IgD-negative memory B cell (primary cell): ENCODE data around the gene SPDYE4. TPM values are rescaled to one million over a fixed set of nuclear protein-coding genes. Genes with fewer than 3 reads are reported as not detected.

Source experiments
- H3K27ac Mint-ChIP-seq, 3 donors: one replicate each; pipeline ENCODE4 v1.8.0; 2020 to 2022; ENCODE audit warnings: mild to moderate bottlenecking in 3 of 3, mixed read lengths in 3 of 3, moderate library complexity in 1 of 3
- H3K27me3 Mint-ChIP-seq: one replicate; pipeline ENCODE4 v1.8.0; 2021; ENCODE audit warnings: mixed read lengths
- H3K36me3 Mint-ChIP-seq: one replicate; pipeline ENCODE4 v1.8.0; 2020; ENCODE audit warnings: mild to moderate bottlenecking, mixed read lengths
- H3K4me1 Mint-ChIP-seq, 3 donors: one replicate each; pipeline ENCODE4 v1.8.0; 2020 to 2022; ENCODE audit warnings: mixed read lengths in 3 of 3, mild to moderate bottlenecking in 1 of 3
- H3K4me3 Mint-ChIP-seq, 4 donors: one replicate each; pipeline ENCODE4 v1.8.0; 2020 to 2022; ENCODE audit warnings: mild to moderate bottlenecking in 4 of 4, mixed read lengths in 4 of 4, moderate library complexity in 3 of 4
- H3K9me3 Mint-ChIP-seq, 3 donors: one replicate each; pipeline ENCODE4 v1.8.0; 2020 to 2021; ENCODE audit warnings: mixed read lengths in 3 of 3, mild to moderate bottlenecking in 1 of 3
- polyA plus RNA-seq: library from polyadenylated mRNA; unstranded; fragments of 300-500 nt; fragmentation: Illumina TruSeq; gene quantifications from one replicate; pipeline ENCODE4 v1.2.3, GENCODE V29; 2021

SPDYE4 gene
- polyA plus RNA-seq, 1 donor from 2014 or later, result not detected

- peaks cover 2% of the 10 kb centered on the region for H3K36me3 Mint-ChIP-seq
- no peak overlapping the region for H3K4me3 Mint-ChIP-seq
- H3K4me1 Mint-ChIP-seq, result no peaks in the 10 kb centered on the region
- H3K27me3 Mint-ChIP-seq, result peaks cover 5% of the 10 kb centered on the region
- H3K27ac Mint-ChIP-seq, result no peak overlapping the region
- H3K9me3 Mint-ChIP-seq, result peaks cover 2 to 3% (median 3%) of the 10 kb centered on the region in 3 donors
Measured at GRCh38 chr17:8719291-8720246, 38.8 kb downstream of the SPDYE4 start.

- peaks cover 3 to 5% (median 3%) of the 10 kb centered on the region in 3 donors for H3K9me3 Mint-ChIP-seq
- peaks cover 5% of the 10 kb centered on the region for H3K27me3 Mint-ChIP-seq
- no peak overlapping the region for H3K27ac Mint-ChIP-seq
- no peaks in the 10 kb centered on the region for H3K4me1 Mint-ChIP-seq
- H3K36me3 Mint-ChIP-seq, result peaks cover 3% of the 10 kb centered on the region
- H3K4me3 Mint-ChIP-seq, result no peak overlapping the region
Measured at GRCh38 chr17:8718001-8718563, 40.3 kb downstream of the SPDYE4 start.

GRCh38 chr17:8713878-8714277, 44.5 kb downstream of the SPDYE4 start:
- Mint-ChIP-seq H3K9me3 (peaks cover 3% of the 10 kb centered on the region in 3 donors), H3K27ac (no peak overlapping the region), H3K4me3 (no peak overlapping the region), H3K27me3 (peaks cover 6% of the 10 kb centered on the region), H3K4me1 (no peaks in the 10 kb centered on the region), H3K36me3 (peaks cover 3% of the 10 kb centered on the region)

- H3K9me3 Mint-ChIP-seq, result peaks cover 3% of the 10 kb centered on the region in 3 donors
- no peaks in the 10 kb centered on the region for H3K4me1 Mint-ChIP-seq
- H3K36me3 Mint-ChIP-seq, result peaks cover 3% of the 10 kb centered on the region
- no peak overlapping the region for H3K27ac Mint-ChIP-seq
- H3K27me3 Mint-ChIP-seq, result peaks cover 8% of the 10 kb centered on the region
- H3K4me3 Mint-ChIP-seq, result no peak overlapping the region
Measured at GRCh38 chr17:8713315-8713714, 45.0 kb downstream of the SPDYE4 start.

- Mint-ChIP-seq H3K27me3 (peaks cover 12% of the 10 kb centered on the region), H3K4me1 (no peaks in the 10 kb centered on the region), H3K36me3 (peaks cover 3% of the 10 kb centered on the region), H3K4me3 (no peak overlapping the region), H3K9me3 (peaks cover 3% of the 10 kb centered on the region in 3 donors), H3K27ac (no peak overlapping the region)
Measured at GRCh38 chr17:8712698-8713097, 45.6 kb downstream of the SPDYE4 start.

- H3K9me3 Mint-ChIP-seq, result peaks cover 0 to 3% (median 0%) of the 10 kb centered on the region in 3 donors
- peaks cover 16% of the 10 kb centered on the region for H3K27me3 Mint-ChIP-seq
- peaks cover 3% of the 10 kb centered on the region for H3K36me3 Mint-ChIP-seq
- H3K4me1 Mint-ChIP-seq, result no peaks in the 10 kb centered on the region
- no peak overlapping the region for H3K27ac Mint-ChIP-seq
- no peak overlapping the region for H3K4me3 Mint-ChIP-seq
Measured at GRCh38 chr17:8711291-8711690, 47.1 kb downstream of the SPDYE4 start.

GRCh38 chr17:8710813-8711212, 47.5 kb downstream of the SPDYE4 start:
- no peak overlapping the region for H3K27ac Mint-ChIP-seq
- peaks cover 18% of the 10 kb centered on the region for H3K27me3 Mint-ChIP-seq

GRCh38 chr17:8709006-8709405, 49.3 kb downstream of the SPDYE4 start:
- Mint-ChIP-seq H3K27me3 (peaks cover 20% of the 10 kb centered on the region), H3K36me3 (peaks cover 1% of the 10 kb centered on the region), H3K4me1 (no peaks in the 10 kb centered on the region), H3K9me3 (no peaks in the 10 kb centered on the region), H3K27ac (no peak overlapping the region), H3K4me3 (no peak overlapping the region)

More at GRCh38 chr17:8710813-8711212, 47.5 kb downstream of the SPDYE4 start:
- Mint-ChIP-seq H3K4me3 (no peak overlapping the region), H3K4me1 (no peaks in the 10 kb centered on the region), H3K36me3 (peaks cover 3% of the 10 kb centered on the region), H3K9me3 (peaks cover 0 to 3% (median 0%) of the 10 kb centered on the region in 3 donors)

- H3K9me3 Mint-ChIP-seq, result peaks cover 0 to 5% (median 0%) of the 10 kb centered on the region in 3 donors
- H3K27ac Mint-ChIP-seq, result no peak overlapping the region
Measured at GRCh38 chr17:8708025-8708461, 50.3 kb downstream of the SPDYE4 start.

GRCh38 chr17:8707332-8708024, 50.9 kb downstream of the SPDYE4 start:
- Mint-ChIP-seq H3K4me1 (peaks cover 0 to 1% (median 0%) of the 10 kb centered on the region in 3 donors), H3K9me3 (peaks cover 0 to 5% (median 0%) of the 10 kb centered on the region in 3 donors), H3K36me3 (peaks cover 1% of the 10 kb centered on the region), H3K4me3 (no peak overlapping the region), H3K27me3 (peaks cover 20% of the 10 kb centered on the region), H3K27ac (no peak overlapping the region)

More at GRCh38 chr17:8708025-8708461, 50.3 kb downstream of the SPDYE4 start:
- no peaks in the 10 kb centered on the region for H3K4me1 Mint-ChIP-seq
- peaks cover 1% of the 10 kb centered on the region for H3K36me3 Mint-ChIP-seq
- H3K27me3 Mint-ChIP-seq, result peaks cover 20% of the 10 kb centered on the region
- no peak overlapping the region for H3K4me3 Mint-ChIP-seq

GRCh38 chr17:8706431-8706830, 51.9 kb downstream of the SPDYE4 start:
- H3K36me3 Mint-ChIP-seq, result peaks cover 1% of the 10 kb centered on the region
- peaks cover 16% of the 10 kb centered on the region for H3K27me3 Mint-ChIP-seq
- no peak overlapping the region for H3K27ac Mint-ChIP-seq
- no peak overlapping the region for H3K4me3 Mint-ChIP-seq
- H3K9me3 Mint-ChIP-seq, result peaks cover 0 to 5% (median 0%) of the 10 kb centered on the region in 3 donors
- peaks cover 0 to 4% (median 0%) of the 10 kb centered on the region in 3 donors for H3K4me1 Mint-ChIP-seq

- H3K27me3 Mint-ChIP-seq, result peaks cover 18% of the 10 kb centered on the region
- H3K27ac Mint-ChIP-seq, result no peak overlapping the region
- peaks cover 5% of the 10 kb centered on the region for H3K36me3 Mint-ChIP-seq
- no peak overlapping the region for H3K4me3 Mint-ChIP-seq
- H3K9me3 Mint-ChIP-seq, result peaks cover 0 to 9% (median 6%) of the 10 kb centered on the region in 3 donors
- H3K4me1 Mint-ChIP-seq, result peaks cover 0 to 5% (median 0%) of the 10 kb centered on the region in 3 donors
Measured at GRCh38 chr17:8705427-8705826, 52.9 kb downstream of the SPDYE4 start.

- Mint-ChIP-seq H3K9me3 (peaks cover 0 to 9% (median 6%) of the 10 kb centered on the region in 3 donors), H3K4me1 (peaks cover 0 to 6% (median 0%) of the 10 kb centered on the region in 3 donors), H3K27me3 (peaks cover 19% of the 10 kb centered on the region), H3K36me3 (peaks cover 5% of the 10 kb centered on the region), H3K27ac (no peak overlapping the region), H3K4me3 (no peak overlapping the region)
Measured at GRCh38 chr17:8703001-8703400, 55.3 kb downstream of the SPDYE4 start.

- no peak overlapping the region for H3K4me3 Mint-ChIP-seq
- H3K27ac Mint-ChIP-seq, result no peak overlapping the region
- H3K4me1 Mint-ChIP-seq, result peaks cover 0 to 6% (median 0%) of the 10 kb centered on the region in 3 donors
- H3K9me3 Mint-ChIP-seq, result peaks cover 0 to 9% (median 6%) of the 10 kb centered on the region in 3 donors
- H3K36me3 Mint-ChIP-seq, result peaks cover 5% of the 10 kb centered on the region
- peaks cover 16% of the 10 kb centered on the region for H3K27me3 Mint-ChIP-seq
Measured at GRCh38 chr17:8701754-8702153, 56.6 kb downstream of the SPDYE4 start.

GRCh38 chr17:8701221-8701620, 57.1 kb downstream of the SPDYE4 start:
- Mint-ChIP-seq H3K27me3 (peaks cover 16% of the 10 kb centered on the region), H3K36me3 (peaks cover 5% of the 10 kb centered on the region), H3K9me3 (peaks cover 0 to 9% (median 6%) of the 10 kb centered on the region in 3 donors), H3K4me3 (no peak overlapping the region), H3K4me1 (peaks cover 0 to 6% (median 0%) of the 10 kb centered on the region in 3 donors), H3K27ac (no peak overlapping the region)
